Mucosa of gallbladder (tissue), 1 donor: ENCODE results near the gene LRRFIP1. TPM values are rescaled to one million over a fixed set of nuclear protein-coding genes. Genes with fewer than 3 reads are reported as not detected.
"Not testable (repeated sequence)": the region's sequence is repeated elsewhere in the genome, so short reads cannot be mapped to it uniquely, and the experiment has no call there.

Experiments
- DNase-seq: peaks from one replicate; pipeline ENCODE4 v3.0.0-alpha.2; 2020; ENCODE audit warnings: low spot score
- total RNA-seq: library from RNA; stranded (reverse); gene quantifications from one replicate; pipeline ENCODE4 v1.2.1, GENCODE V29; 2021
- donor health status: DM: no; HTN: no; CAD: no.

The LRRFIP1 gene
- total RNA-seq, 1 donor from 2014 or later, result 104 TPM

DNA sequence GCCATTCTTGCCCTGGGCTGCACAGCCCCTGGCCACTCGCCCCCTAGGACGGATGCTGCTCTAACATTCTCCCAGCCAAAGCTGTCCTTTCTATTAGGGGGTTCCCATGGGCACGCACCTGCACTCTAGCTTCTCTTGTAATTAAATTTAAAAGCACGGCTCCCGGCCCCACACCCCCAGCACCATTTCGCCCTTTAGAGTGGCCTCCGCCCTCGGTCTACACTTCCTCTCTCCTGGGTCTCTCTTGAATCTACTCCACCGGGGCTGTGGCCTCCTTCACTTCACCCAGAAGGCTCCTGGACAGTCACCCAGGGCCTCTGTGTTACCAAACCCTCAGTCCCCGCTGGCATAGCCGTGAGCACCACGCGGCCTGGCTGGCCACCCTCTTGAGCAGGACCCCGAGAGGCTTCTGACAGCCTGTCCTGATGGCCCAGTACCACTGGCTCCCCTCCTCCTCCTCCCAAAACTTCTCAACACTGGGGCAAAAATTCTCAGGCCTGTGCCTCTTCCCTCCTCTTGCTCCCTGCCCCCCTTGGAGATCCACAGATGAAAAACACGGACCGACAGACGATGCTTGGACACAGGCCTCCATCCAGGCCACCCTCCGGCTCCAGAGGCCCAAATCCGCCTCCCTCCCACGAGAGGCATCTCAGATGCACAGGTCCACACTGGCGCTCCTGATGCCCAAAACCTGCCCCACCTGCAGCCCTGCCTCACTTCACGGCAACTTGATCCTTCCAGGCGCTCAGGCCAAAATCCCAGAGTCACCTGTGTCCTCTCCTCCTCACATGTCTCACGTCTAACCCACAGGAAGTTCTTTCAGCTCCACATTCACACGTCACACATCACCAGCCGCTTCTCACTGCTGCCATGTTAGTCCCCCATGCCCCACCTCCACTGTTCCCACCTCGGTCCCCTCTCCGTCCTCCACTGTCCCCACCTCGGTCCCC lies 29.9 kb upstream of the LRRFIP1 start:
- no peak for DNase-seq

DNA sequence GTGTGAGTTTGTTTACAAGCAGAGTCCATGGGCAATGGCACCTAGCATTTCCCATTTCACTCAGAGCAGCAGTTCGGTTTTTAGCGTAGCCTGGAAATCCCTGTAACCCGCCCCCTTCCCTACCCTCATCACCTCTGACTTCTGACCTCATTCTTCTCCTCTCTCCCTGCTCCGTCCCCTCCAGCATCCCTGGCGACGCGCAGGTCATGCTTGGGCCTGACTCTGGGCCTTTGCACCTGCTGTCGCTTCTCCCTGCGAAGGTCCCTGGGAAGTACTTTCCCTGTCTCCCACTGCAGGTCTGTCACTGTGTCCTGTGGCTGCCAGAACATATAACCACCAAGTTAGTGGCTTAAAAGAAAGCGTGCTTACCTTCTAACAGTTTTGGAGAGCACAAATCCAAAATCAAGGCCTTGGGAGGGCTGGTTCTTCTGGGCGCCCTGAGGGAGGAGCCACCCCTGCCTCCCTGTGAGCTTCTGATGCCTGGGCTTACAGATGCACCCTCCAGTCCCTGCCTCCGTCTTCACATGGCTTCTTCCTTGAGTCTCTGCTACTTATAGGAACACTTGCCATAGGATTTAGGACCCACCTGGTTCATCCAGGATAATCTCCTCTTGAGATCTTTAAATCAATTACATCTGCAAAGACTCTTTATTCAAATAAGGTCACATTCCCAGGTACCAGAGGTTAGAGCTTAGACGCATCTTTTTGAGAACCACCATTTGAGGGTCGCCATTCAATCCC lies 28.7 kb upstream of the LRRFIP1 start:
- no peak for DNase-seq

DNA sequence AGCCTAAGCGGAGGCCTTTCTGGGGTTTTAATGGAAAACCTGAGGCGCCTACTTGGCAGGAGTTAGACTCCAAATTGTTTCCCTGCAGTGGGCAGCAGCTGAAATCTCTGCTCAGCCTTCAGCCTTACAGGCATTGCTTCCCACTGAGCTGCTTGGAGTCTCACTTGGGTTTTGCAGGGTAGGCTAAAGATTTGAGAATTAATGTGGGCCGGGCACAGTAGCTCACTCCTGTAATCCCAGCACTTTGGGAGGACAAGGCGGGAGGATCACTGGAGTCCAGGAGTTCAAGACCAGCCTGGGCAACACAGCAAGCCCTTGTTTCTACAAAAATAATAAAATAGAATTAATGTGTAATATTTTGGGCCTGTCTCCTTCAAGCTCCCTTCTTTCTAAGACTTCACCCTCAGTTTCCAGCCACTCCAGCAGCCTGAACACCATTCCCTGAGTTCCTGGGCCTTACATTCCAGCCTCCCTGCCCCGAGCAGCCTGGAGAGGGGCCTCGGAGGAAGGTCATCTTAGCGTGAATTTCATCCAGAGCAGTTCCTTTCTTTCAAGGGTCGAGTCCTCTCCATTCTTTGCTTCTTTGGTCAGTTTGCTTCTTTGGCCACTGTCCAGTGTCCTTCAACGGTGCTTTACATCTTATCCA lies 27.8 kb upstream of the LRRFIP1 start:
- DNase-seq, result no peak

DNA sequence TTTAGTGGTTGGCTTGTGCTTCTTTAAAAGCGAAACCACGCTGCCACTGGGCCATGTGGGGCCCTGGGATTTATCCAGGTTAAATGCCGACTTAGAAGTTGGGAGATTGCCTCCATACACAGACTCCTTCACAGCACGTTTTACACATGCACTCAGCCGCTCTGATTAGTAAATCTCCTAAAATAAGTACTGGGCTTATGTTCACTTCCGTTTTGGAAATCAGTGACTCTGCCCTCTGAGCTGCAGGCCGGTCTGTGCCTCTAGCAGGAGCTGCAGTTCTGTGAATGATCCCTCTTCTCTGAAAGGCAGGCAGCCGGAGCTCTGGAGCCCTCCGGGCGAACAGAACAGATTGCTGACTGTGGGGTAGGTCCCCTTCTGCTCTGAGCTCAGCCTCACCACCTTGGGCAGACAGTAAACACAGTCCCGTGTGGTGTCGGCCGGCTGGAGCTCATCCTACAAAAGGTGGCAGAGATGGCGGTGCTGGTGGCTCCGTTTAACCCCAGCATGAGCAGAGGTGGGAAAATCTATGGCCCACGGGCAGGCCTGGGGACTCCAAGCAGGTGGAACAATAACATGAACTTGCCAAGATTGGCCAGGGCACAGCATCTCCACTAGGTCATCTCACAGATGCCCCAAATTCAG lies 27.1 kb upstream of the LRRFIP1 start:
- no peak for DNase-seq

DNA sequence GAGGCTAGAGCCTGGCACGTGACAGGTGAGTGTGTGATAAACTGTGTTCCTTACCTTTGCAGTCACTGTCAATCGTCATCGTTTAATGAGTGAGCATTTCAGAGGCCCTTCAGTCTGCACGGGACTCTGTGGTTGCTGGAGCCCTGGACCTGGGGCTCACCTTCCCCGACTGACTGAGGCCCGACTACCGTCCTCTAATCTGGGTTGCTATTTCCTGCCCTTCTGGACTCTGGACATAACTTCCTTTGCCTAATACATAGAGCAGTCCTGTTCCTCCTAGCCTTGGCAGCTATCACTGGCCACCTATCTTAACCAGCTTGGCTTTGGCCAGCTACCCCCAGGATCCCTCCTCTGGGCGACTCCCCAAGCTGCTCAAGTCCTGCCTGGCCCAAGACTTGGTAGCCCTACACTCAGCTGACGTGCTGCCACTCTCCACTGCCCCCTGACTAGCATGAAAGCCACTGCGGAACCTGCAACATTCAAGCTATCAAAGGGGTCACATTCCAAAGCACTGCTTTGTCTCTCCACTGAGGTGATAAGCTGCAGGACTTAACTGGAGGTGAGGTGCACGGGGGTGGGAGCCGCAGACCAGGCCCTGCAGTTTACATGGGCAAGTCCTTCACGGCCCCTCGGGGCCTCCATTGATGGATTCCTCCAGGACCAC lies 25.8 kb upstream of the LRRFIP1 start:
- DNase-seq, result no peak

DNA sequence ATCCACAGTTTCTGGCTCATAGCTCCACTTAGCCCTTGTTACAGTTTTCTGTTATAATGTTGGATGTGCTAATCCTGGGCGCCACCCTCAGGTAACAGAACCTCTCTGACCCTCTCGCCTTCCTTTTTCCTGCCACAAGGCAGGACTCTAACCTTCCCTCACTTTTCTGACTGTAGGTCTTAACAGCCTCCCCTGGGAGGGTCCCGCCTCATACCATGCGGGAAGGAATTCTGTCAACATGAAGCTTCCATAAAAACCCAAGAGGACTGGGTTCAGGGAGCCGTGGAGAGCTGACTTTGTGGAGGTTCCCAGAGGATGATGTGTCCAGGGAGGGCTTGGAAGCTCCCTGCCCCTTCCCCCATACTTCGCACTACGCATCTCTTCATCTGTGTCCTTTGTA lies 25.0 kb upstream of the LRRFIP1 start:
- DNase-seq, result no peak

DNA sequence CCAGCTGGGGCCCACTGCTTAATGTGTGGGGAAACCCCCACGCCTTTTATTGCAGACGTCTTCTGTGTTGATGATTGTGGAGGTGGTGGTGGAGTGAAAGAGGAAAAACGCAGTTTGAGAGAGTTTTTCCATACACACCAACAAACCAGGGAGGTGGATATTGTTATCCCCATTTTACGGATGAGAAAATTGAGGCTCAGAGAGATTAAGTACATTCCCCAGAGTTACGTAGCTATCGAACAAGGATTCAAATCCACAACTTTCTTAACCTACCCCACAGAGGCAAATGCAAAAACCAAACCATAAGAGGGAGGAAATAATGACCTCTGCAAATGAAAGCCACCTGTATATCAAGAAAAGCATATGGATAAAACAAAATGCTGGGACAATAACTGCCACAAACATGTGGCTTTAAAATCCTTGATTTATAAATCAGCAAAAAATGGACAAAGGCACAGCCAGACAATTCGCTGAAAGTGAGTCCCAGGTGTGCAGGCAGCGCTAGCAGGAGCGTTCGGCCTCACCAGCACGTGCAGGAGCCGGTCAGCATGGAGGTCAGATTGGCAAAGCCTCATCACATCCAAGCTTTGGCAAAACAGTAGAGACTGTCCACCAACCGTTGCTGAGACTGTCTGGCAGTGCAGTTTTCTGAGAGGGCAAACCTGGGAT lies 24.2 kb upstream of the LRRFIP1 start:
- DNase-seq, result no peak

DNA sequence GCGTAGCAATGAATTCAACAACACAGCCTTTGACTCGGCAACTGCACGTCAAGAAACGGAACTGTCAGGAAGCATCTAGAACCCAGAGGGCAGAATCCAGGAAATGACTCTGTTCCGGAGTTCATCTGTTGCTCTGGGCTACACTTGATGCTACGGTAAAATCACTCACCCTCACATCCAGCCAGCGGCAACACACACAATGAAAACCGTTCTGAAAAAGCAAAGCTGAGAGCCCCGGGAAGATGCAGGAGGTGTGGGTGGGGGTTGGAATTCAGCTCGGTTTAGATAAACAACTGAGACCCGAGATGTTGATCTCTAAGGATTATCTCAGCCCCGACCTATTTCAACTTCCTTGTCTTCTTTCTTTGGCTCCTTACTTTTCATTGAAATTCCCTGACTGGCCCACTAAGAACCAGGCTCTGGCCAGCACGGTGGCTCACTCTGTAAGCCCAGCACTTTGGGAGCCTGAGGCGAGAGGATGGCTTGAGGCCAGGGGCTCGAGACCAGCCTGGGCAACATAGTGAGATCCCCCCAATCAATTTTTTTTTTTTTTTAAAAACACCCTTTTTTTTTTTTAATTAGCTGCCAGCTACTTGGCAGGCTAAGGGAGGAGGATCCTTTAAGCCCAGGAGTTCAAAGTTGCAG lies 23.5 kb upstream of the LRRFIP1 start:
- DNase-seq, result peak; percentile 65

DNA sequence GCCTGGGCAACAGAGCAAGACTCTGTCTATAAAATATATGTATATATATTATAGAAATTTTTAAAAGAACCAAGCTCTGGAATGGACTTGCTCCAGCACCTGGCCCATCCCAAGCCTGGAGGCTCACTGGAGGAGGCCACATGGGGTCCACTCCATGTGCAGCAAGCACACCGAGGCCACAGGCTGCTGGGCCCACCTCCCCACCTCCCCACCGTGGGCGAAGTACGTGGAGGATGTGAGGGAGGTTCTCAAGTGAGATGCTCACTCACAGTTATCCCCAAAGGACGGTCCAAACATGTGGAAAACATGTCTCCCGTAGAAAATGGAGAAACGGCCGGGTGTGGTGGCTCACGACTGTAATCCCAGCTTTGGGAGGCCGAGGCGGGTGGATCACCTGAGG lies 23.0 kb upstream of the LRRFIP1 start:
- no peak for DNase-seq

DNA sequence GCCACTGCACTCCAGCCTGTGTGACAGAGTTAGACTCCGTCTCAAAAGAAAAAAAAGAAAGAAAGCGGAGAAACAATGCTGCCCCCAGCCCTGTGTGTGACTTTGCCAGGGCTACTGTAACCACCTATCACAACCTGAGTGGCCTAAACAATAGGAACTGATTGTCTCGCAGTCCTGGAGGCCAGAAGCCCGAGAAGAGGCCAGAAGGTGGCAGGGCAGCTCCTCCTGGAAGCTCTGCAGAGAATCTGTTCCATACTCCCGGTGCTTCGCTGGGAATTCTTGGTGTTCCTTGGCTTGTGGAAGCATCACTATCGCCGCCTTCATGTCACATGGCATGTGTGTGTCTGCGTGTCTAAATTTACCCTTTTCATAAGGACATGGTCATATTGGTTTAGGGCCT lies 22.4 kb upstream of the LRRFIP1 start:
- no peak for DNase-seq

DNA sequence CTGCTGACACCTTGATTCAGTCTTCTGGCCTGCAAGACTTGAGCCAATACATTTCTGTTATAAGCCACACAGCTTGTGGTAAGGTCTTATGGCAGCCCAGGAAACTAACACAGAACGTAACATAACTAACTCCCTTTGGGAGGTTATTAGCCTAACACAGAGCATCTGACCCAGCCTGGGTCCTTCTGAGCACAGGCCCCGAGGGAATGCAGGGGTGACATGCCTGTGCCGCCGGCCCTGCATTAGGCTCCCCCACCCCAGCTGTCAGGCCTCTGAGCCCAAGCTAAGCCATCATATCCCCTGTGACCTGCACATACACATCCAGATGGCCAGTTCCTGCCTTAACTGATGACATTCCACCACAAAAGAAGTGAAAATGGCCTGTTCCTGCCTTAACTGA lies 20.9 kb upstream of the LRRFIP1 start:
- DNase-seq, result not testable (repeated sequence)

DNA sequence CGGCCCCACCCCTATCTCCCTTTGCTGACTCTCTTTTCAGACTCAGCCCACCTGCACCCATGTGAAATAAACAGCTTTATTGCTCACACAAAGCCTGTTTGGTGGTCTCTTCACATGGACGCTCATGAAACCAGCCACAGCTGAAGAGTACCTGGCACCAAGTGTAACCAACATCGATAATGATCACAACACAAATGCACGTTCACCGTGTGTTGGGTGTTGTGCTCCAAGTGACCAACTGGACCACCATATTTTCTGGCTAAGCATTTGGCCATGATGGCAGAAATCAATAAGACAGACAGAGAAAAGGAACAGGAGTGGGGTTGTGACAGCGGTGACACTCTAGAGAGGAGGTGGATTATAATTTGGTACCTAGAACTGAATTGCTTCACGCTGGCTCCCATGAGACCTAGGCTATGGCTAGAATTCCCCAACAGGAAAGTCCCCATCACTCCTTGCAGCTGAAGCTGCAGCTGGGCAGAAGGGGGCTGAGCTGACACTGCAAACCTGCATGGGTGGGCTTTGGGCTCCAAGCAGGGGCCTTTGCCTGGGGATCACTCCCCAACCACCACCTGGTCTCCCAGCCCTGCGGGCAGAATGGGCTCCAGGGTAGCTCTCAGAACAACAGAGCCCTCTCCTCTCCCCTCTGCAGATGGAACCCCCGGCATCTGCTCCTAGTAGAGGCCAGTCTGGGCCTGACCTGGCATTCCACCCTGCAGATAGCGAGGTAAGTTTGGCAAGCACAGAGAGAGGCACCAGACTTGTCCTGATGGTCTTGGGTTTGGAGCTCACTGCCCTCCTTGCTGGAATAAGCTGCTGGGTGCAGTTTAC lies 14.6 kb upstream of the LRRFIP1 start:
- no peak for DNase-seq

DNA sequence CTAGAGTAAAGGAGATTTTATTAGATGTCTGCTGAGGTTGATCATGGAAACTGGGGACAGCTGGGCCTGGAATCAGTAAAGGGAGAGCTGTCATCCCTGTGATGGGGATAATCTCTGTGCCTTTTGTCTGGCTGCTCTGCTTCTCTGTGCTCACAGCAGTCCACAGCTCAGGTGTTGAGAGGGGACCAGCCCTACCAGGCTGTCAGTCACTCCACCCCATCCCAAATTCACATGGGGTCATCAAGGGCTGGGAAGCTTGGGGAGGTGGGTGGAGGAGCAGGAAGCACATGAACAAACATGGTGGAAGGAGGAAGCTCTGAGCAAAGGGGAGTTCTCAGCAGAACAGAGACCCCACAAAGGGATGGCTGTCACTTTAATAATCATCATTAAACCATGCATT lies 13.7 kb upstream of the LRRFIP1 start:
- DNase-seq, result no peak

DNA sequence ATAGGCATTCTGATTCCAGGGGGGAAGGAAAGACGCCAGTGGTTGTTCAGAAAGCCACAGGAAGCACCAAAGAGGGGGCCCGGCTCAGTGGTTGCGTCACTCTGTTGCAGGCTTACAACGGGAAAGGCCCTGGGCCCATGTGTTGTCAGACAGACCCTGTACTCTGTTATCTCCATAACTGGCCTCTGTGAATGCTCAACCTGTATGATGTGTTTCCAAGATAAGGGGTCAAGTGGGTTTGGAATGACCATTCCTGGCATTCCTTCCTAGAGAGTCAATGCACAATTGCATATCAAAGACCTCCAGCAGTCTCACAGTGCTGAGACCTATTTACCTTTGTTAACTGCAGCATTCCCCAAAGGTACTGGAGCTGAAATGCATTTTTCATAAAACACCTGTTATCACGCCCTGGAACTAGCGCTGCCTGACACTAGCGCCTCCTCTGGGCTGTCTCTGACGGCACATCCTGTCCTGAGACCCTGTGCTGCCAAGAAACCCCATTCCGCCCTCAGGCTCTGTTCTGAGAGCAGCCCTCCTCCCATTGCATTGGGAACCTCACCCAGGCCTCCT lies 13.2 kb upstream of the LRRFIP1 start:
- DNase-seq, result no peak

DNA sequence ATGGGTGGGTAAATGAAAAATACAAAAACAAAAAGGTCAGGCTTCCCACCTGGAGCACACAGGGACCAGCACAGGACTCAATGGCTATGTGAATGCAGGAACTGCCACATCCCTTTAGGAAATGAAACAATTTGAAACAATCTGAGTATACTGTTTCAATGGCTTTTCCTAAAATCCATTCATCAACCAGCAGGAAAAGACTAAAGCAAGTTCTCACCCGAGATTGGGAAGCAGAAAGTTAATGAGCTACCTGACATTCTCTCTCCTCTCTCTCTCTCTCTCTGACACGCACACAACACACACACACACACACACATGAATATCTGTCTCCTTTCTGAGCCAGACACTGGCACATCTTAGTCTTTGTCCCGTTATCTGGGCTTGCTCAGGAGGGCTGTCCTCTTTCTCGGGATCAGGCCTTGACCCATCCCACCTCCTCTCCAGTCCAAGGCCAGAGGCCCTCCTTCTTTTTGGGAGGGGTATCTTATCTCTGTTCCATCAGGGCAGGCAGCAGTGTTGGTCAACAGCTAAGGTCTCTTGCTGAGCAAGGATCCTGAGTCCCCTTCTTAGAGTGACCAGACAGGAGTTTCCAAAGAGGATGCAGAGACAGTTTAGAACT lies 11.6 kb upstream of the LRRFIP1 start:
- no peak for DNase-seq

DNA sequence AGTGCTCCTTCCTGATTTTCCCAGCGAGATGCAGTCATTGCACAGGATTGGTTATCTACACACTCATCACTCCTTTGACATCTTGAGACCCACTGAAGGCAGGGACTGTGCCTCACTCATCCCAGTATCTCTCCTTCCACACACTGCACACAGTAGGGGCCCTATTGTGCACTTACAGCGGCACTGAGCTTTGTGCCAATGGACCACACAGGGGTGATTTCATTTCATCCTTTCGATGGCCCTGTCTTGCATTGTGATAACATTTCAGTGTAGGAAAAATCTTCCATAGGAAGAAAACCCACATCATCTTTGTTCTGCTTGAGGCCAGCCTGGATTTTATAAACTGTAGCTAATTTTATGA lies 11.0 kb upstream of the LRRFIP1 start:
- no peak for DNase-seq

DNA sequence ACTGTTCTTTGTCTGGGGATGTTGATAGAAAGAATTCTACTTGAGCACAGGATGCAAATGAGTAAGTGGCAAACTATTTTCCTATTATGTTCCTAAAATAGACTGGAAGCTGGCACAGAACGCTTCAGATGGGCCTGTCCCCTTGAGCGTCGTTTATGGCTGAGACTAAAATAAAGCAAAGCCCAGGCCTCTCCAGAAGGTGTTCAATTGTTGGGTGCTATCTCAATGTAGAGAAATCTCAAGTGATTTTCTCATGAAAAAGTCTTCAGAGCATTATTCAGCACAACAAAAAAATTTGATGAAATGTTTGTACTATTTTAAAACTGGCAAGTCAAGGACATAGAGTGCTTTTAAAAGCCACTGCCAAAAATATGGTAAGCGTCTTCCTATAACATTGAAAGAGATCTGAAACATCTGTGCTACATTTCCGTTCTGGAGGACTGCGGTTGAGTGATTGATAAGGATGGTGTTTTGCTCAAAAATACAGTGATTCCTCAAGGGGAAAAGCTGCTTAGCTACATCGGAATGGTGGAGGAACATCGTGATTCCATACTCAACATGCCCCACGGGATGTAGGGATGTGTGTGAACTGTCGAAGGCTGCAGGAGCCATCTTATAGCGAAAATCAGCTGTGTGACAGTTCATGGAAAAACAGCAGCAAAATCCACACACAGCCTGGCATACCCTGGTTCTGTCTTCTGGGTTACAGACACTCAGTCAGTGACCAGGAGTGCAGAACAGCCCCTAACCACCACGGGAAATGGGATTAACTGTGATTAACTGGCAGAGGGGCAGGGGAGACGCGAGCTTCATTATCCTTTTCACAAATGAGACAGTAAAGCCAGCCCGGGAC lies 10.4 kb upstream of the LRRFIP1 start:
- DNase-seq, result no peak

DNA sequence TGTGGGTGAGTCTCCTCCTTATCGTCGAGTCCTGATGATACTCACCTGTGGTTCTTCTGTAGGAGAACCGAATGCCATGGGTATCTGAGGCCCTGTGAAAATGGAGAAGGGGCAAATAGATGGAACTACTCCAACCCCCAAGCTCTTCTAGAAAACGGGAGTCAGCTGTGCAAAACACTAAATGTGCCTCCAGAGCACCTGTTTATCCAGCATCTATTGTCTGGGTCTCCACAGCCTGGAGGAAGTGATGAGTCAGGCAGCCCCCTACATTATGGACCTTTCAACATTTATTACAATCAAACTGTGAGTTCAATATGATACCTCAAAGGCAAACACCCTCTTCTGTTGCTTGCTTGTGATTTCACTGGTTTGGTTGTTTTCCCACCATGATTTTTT lies 9.8 kb upstream of the LRRFIP1 start:
- DNase-seq, result no peak
